Measurements from ENCODE around the gene METRN.

METRN gene

GRCh38 chr16:734208-734980 is 19.5 kb downstream of the METRN start:
- H3K79me2 ChIP-seq (ENCODE audit: low read length) = no peaks in the 10 kb centered on the region
- no peak overlapping the region for H3K27ac ChIP-seq (ENCODE audit: low read length)
- peaks cover 11% of the 10 kb centered on the region for H3K36me3 ChIP-seq (replicated peaks; ENCODE audit: low read depth, low read length)
- H3K9me3 ChIP-seq (ENCODE audit: insufficient read depth, low read length) = no peaks in the 10 kb centered on the region
- no peak overlapping the region for H2AFZ ChIP-seq (ENCODE audit: low read depth, low read length)
- H3K4me2 ChIP-seq (ENCODE audit: low read length) = no peak overlapping the region
- H3K4me3 ChIP-seq (ENCODE audit: low read length) = no peak overlapping the region
- H3K4me1 ChIP-seq (ENCODE audit: low read length) = peaks cover 25% of the 10 kb centered on the region
- H4K20me1 ChIP-seq (ENCODE audit: insufficient read depth, low read length) = no peaks in the 10 kb centered on the region
- no peaks in the 10 kb centered on the region for H3K27me3 ChIP-seq (ENCODE audit: low read depth, low read length)
- TF ChIP-seq EZH2phosphoT487 (IDR thresholded peaks at IDR 0.05; ENCODE audit: low read depth) = no peak
- TF ChIP-seq CTCF (IDR thresholded peaks at IDR 0.05; ENCODE audit: low read depth, low read length) = no peak
- no peak overlapping the region for H3K9ac ChIP-seq (ENCODE audit: low read length)

- H3K4me3 ChIP-seq (ENCODE audit: low read length) = 0 out of 2 replicates have a peak overlapping the region, but pooled peaks have one; percentile 5
- no peak overlapping the region for H2AFZ ChIP-seq (ENCODE audit: low read depth, low read length)
- H3K27me3 ChIP-seq (ENCODE audit: low read depth, low read length) = no peaks in the 10 kb centered on the region
- no peaks in the 10 kb centered on the region for H4K20me1 ChIP-seq (ENCODE audit: insufficient read depth, low read length)
- no peaks in the 10 kb centered on the region for H3K9me3 ChIP-seq (ENCODE audit: insufficient read depth, low read length)
- H3K4me2 ChIP-seq (ENCODE audit: low read length) = peak overlapping the region; percentile 18
- TF ChIP-seq EZH2phosphoT487 (IDR thresholded peaks at IDR 0.05; ENCODE audit: low read depth) = no peak
- no peak for TF ChIP-seq CTCF (IDR thresholded peaks at IDR 0.05; ENCODE audit: low read depth, low read length)
- H3K9ac ChIP-seq (ENCODE audit: low read length) = peak overlapping the region; percentile 42; the same call in 1 of the 2 replicates
- H3K36me3 ChIP-seq (replicated peaks; ENCODE audit: low read depth, low read length) = peaks cover 11% of the 10 kb centered on the region
- peaks cover 30% of the 10 kb centered on the region for H3K4me1 ChIP-seq (ENCODE audit: low read length)
- H3K79me2 ChIP-seq (ENCODE audit: low read length) = peaks cover 6% of the 10 kb centered on the region; the same call in 1 of the 2 replicates
- peak overlapping the region; percentile 66 for H3K27ac ChIP-seq (ENCODE audit: low read length)
Measured at GRCh38 chr16:734981-735881, 20.3 kb downstream of the METRN start.

- Histone ChIP-seq H3K9ac (ENCODE audit: low read length) (peak overlapping the region; percentile 42; the same call in 1 of the 2 replicates), H3K27ac (ENCODE audit: low read length) (peak overlapping the region; percentile 66), H3K4me2 (ENCODE audit: low read length) (peak overlapping the region; percentile 18), H3K9me3 (ENCODE audit: insufficient read depth, low read length) (no peaks in the 10 kb centered on the region), H3K79me2 (ENCODE audit: low read length) (peaks cover 8% of the 10 kb centered on the region; the same call in 1 of the 2 replicates), H3K4me1 (ENCODE audit: low read length) (peaks cover 30% of the 10 kb centered on the region), H3K4me3 (ENCODE audit: low read length) (0 out of 2 replicates have a peak overlapping the region, but pooled peaks have one; percentile 5), H4K20me1 (ENCODE audit: insufficient read depth, low read length) (no peaks in the 10 kb centered on the region), H3K36me3 (replicated peaks; ENCODE audit: low read depth, low read length) (peaks cover 11% of the 10 kb centered on the region), H2AFZ (ENCODE audit: low read depth, low read length) (no peak overlapping the region), H3K27me3 (ENCODE audit: low read depth, low read length) (no peaks in the 10 kb centered on the region)
- TF ChIP-seq EZH2phosphoT487 (IDR thresholded peaks at IDR 0.05; ENCODE audit: low read depth) = no peak
- TF ChIP-seq CTCF (IDR thresholded peaks at IDR 0.05; ENCODE audit: low read depth, low read length) = no peak
Measured at GRCh38 chr16:735982-736453, 21.1 kb downstream of the METRN start.
